Fibroblast of lung (primary cell): Measurements from ENCODE around the gene MRGPRF.

ENCODE experiments used
- CTCF ChIP-seq, 2 donors: IDR thresholded peaks in 1 of 2; conservative IDR thresholded peaks in 1 of 2; 1 replicate in 1 of 2; 2 replicates in 1 of 2; pipeline ENCODE4 v1.5.1; 2011 to 2012; ENCODE audit warnings: low read length in 2 of 2, control low read depth in 1 of 2, inconsistent platforms in 1 of 2, low read depth in 1 of 2, mild to moderate bottlenecking in 1 of 2
- EZH2 ChIP-seq: IDR thresholded peaks from 2 replicates; pipeline ENCODE4 v1.5.1; 2012; ENCODE audit warnings: low read length, control low read depth, mild to moderate bottlenecking; ENCODE audit errors: missing control alignments

- TF ChIP-seq CTCF (conservative IDR thresholded peaks at IDR 0.05 in 1 of 2, IDR thresholded peaks at IDR 0.05 in 1 of 2; ENCODE audit: low read depth in 1 of 2, low read length in 2 of 2) = peak; percentile 75 to 81
- TF ChIP-seq EZH2 = no peak
These were observed at the start of gene MRGPRF for GRCh38 chr11:69013009-69013951.
